ENCODE results near the gene STAT5A. TPM values are rescaled to one million over a fixed set of nuclear protein-coding genes. Genes with fewer than 3 reads are reported as not detected.

Gene STAT5A
- total RNA-seq, 1 experiment from 2014 or later: 6.4 TPM

DNA sequence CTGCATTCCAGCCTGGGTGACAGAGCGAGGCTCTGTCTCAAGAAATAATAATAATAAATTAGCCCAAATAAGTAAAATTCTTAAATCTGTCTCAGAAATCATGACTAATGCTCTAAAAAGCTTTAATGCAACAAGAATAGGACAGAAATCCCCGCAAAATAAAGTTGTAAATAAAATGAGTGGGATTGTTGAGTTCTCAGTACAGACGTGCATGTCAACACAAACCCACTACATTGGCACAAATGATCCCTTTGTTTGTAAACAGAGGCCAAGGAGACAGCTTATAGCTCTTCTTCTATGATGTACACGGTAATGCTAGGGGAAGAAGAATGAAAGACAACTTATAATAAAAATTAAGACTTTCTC is 18.1 kb upstream of the STAT5A start:
- Mint-ChIP-seq H3K9me3 (peaks cover 0 to 4% of the 10 kb centered on the region in 2 experiments; a peak in 2 of 5 replicates), H3K27me3 (ENCODE audit: low read depth) (no peaks in the 10 kb centered on the region), H3K36me3 (ENCODE audit: insufficient read depth in 1 of 3, low read depth in 3 of 3) (no peaks in the 10 kb centered on the region; a peak in 1 of 7 replicates), H3K27ac (no peak overlapping the region; a peak in 1 of 7 replicates), H3K4me3 (no peak overlapping the region), H3K4me1 (peaks cover 33 to 37% of the 10 kb centered on the region in 2 experiments)
- no peaks in the 10 kb centered on the region for H4K20me1 ChIP-seq (ENCODE audit: control insufficient read depth, insufficient read depth, insufficient read length)
- no peak overlapping the region for H2BK5ac ChIP-seq (ENCODE audit: insufficient read length, low read length)
- no peak overlapping the region for H3K27ac ChIP-seq (ENCODE audit: insufficient read length, low read depth, low read length)
- H2AFZ ChIP-seq (ENCODE audit: low read length): no peak overlapping the region
- H3K14ac ChIP-seq (ENCODE audit: insufficient read depth, low read length): no peak overlapping the region
- no peak overlapping the region for H4K91ac ChIP-seq (ENCODE audit: insufficient read length, low read depth, low read length)
- no peak overlapping the region for H4K8ac ChIP-seq (replicated peaks; ENCODE audit: insufficient read length, low read depth, low read length)
- H3K18ac ChIP-seq (ENCODE audit: insufficient read length, low read depth, low read length): no peak overlapping the region
- H3K4ac ChIP-seq (ENCODE audit: low read depth, low read length): no peak overlapping the region
- peaks cover 4% of the 10 kb centered on the region; the same call in 1 of the 2 replicates for H3K79me2 ChIP-seq (ENCODE audit: insufficient read depth, low read length)
- TF ChIP-seq, protein P1, sequence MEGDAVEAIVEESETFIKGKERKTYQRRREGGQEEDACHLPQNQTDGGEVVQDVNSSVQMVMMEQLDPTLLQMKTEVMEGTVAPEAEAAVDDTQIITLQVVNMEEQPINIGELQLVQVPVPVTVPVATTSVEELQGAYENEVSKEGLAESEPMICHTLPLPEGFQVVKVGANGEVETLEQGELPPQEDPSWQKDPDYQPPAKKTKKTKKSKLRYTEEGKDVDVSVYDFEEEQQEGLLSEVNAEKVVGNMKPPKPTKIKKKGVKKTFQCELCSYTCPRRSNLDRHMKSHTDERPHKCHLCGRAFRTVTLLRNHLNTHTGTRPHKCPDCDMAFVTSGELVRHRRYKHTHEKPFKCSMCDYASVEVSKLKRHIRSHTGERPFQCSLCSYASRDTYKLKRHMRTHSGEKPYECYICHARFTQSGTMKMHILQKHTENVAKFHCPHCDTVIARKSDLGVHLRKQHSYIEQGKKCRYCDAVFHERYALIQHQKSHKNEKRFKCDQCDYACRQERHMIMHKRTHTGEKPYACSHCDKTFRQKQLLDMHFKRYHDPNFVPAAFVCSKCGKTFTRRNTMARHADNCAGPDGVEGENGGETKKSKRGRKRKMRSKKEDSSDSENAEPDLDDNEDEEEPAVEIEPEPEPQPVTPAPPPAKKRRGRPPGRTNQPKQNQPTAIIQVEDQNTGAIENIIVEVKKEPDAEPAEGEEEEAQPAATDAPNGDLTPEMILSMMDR (conservative IDR thresholded peaks at IDR 0.05): no peak
- no peak overlapping the region for H2BK12ac ChIP-seq (ENCODE audit: insufficient read length, low read depth, low read length)
- no peak overlapping the region for H3K9ac ChIP-seq (ENCODE audit: extremely low read depth, insufficient read length, low read length)
- no peak overlapping the region for H3T11ph ChIP-seq (ENCODE audit: low read length)
- no peak overlapping the region for H2BK15ac ChIP-seq (ENCODE audit: low read depth, low read length)
- no peak overlapping the region for H2AK5ac ChIP-seq (ENCODE audit: insufficient read length, low read length)
- no CpG with 5 or more reads among the region's 4 CpGs for WGBS (ENCODE audit: extremely low coverage, insufficient read length, low lambda C conversion rate)
- H3K4me1 ChIP-seq (ENCODE audit: insufficient read depth, low read length): peaks cover 9% of the 10 kb centered on the region
- no peak overlapping the region for H3K23ac ChIP-seq (ENCODE audit: insufficient read length, low read depth, low read length)
- no peak overlapping the region for H2BK120ac ChIP-seq (ENCODE audit: low read depth, low read length, poor library complexity, severe bottlenecking)
- H3K79me1 ChIP-seq (ENCODE audit: insufficient read depth, low read depth, low read length, poor library complexity, severe bottlenecking): peaks cover 5% of the 10 kb centered on the region
- no peak for DNase-seq
- no peak overlapping the region for H3K56ac ChIP-seq (ENCODE audit: insufficient read length, low read depth, low read length)
- H2BK20ac ChIP-seq (ENCODE audit: low read depth, low read length, poor library complexity, severe bottlenecking): no peak overlapping the region
- no peaks in the 10 kb centered on the region for H3K27me3 ChIP-seq (ENCODE audit: insufficient read depth, low read length)
- peaks cover 5% of the 10 kb centered on the region for H3K23me2 ChIP-seq (ENCODE audit: insufficient read length, low read depth, low read length, poor library complexity, severe bottlenecking)
- no peaks in the 10 kb centered on the region for H3K9me3 ChIP-seq (ENCODE audit: control insufficient read depth, low read depth, low read length)
- H4K5ac ChIP-seq (ENCODE audit: insufficient read length, low read depth, low read length): no peak overlapping the region
- no peak overlapping the region for H3K4me2 ChIP-seq (ENCODE audit: insufficient read depth, insufficient read length, low read length)
